ENCODE data around the gene RGS9BP.

DNA sequence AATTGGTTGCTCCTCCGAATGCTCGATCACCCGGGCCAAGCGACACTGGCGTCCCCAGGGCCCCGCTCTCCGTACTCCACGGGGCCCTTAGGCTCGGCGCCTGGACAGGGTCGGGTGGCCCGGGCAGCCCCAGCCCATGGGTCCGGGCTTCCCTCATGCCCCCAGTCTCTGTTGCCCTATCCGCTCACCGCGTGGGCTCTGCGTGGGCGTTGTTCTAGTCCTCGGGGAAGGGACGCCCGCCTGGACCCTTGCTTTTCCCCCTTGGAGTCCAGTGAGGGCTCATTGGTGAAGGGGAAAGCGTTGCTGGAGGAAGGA is 45.2 kb downstream of the RGS9BP start:
- TF ChIP-seq, protein P1, sequence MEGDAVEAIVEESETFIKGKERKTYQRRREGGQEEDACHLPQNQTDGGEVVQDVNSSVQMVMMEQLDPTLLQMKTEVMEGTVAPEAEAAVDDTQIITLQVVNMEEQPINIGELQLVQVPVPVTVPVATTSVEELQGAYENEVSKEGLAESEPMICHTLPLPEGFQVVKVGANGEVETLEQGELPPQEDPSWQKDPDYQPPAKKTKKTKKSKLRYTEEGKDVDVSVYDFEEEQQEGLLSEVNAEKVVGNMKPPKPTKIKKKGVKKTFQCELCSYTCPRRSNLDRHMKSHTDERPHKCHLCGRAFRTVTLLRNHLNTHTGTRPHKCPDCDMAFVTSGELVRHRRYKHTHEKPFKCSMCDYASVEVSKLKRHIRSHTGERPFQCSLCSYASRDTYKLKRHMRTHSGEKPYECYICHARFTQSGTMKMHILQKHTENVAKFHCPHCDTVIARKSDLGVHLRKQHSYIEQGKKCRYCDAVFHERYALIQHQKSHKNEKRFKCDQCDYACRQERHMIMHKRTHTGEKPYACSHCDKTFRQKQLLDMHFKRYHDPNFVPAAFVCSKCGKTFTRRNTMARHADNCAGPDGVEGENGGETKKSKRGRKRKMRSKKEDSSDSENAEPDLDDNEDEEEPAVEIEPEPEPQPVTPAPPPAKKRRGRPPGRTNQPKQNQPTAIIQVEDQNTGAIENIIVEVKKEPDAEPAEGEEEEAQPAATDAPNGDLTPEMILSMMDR (IDR thresholded peaks at IDR 0.05), result no peak
- no peak for TF ChIP-seq POLR2A (IDR thresholded peaks at IDR 0.05)

Data from body of pancreas (tissue), 4 donors.